Naive B cell (primary cell): ENCODE data around the gene DCT. TPM values are rescaled to one million over a fixed set of nuclear protein-coding genes. Genes with fewer than 3 reads are reported as not detected.

ENCODE experiments used
- ATAC-seq, 2 donors: fragments of 150-1000 bp; cut with Tn5 transposase; 2 replicates each; pipeline ENCODE4 v1.10.0; 2021; ENCODE audit warnings: low read depth in 2 of 2, mild to moderate bottlenecking in 2 of 2, moderate library complexity in 2 of 2
- DNase-seq: peaks from one replicate; pipeline ENCODE4 v3.0.0; 2022
- H3K27ac Mint-ChIP-seq, 6 donors: one replicate each; pipeline ENCODE4 v1.8.0; 2020 to 2022; ENCODE audit warnings: mild to moderate bottlenecking in 6 of 6, mixed read lengths in 6 of 6, moderate library complexity in 5 of 6, inconsistent platforms in 2 of 6
- H3K27me3 Mint-ChIP-seq, 3 donors: one replicate each; pipeline ENCODE4 v1.8.0; 2021 to 2022; ENCODE audit warnings: mixed read lengths in 3 of 3, mild to moderate bottlenecking in 1 of 3
- H3K36me3 Mint-ChIP-seq, 2 donors: one replicate each; pipeline ENCODE4 v1.8.0; 2020 to 2022; ENCODE audit warnings: mixed read lengths in 2 of 2, inconsistent platforms in 1 of 2, mild to moderate bottlenecking in 1 of 2
- H3K4me1 Mint-ChIP-seq, 3 donors: one replicate each; pipeline ENCODE4 v1.8.0; 2020 to 2022; ENCODE audit warnings: mixed read lengths in 3 of 3, inconsistent platforms in 1 of 3, mild to moderate bottlenecking in 1 of 3, moderate library complexity in 1 of 3
- H3K4me3 Mint-ChIP-seq, 8 donors: one replicate each; pipeline ENCODE4 v1.8.0; 2020 to 2022; ENCODE audit warnings: mild to moderate bottlenecking in 8 of 8, mixed read lengths in 8 of 8, moderate library complexity in 8 of 8, inconsistent platforms in 2 of 8
- H3K9me3 Mint-ChIP-seq, 7 donors: one replicate each; pipeline ENCODE4 v1.8.0; 2020 to 2022; ENCODE audit warnings: mixed read lengths in 7 of 7, mild to moderate bottlenecking in 5 of 7, inconsistent platforms in 2 of 7, moderate library complexity in 1 of 7
- polyA plus RNA-seq, 6 donors: library from polyadenylated mRNA; unstranded; fragments of 300-500 nt; fragmentation: Illumina TruSeq; gene quantifications; one replicate each; pipeline ENCODE4 v1.2.3, GENCODE V29; 2021; ENCODE audit warnings: low read depth in 6 of 6

Gene DCT
- polyA plus RNA-seq, 6 donors from 2014 or later: not detected

- Mint-ChIP-seq H3K36me3 (peaks cover 3 to 11% of the 10 kb centered on the region in 2 donors), H3K27ac (no peak overlapping the region), H3K27me3 (peaks cover 26 to 37% (median 28%) of the 10 kb centered on the region in 3 donors), H3K4me3 (no peak overlapping the region), H3K9me3 (peaks cover 4 to 19% (median 11%) of the 10 kb centered on the region in 7 donors), H3K4me1 (peaks cover 0 to 3% (median 0%) of the 10 kb centered on the region in 3 donors)
- ATAC-seq (no peak), DNase-seq (no peak)
Measured at GRCh38 chr13:94412870-94413597, 66.4 kb downstream of the DCT start.

DNA sequence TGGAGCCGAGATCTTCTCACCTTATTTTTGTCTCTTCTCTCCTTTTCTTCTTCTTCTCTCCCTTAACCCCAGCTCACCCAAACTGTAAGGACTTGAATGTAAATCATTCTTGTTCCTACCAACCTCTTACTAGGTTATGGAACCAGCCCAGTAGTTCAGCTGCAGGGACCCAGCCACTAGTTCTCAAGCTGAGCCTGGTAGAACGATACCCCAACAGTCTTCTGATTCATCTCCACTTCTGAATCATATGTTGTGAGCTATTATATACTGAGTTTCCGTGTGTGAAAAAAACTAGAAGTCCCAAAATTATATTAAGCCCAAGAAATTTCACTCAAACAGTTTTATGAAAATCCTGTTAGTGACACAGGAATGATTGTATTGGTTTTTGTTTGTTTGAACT is 67.7 kb downstream of the DCT start:
- H3K4me3 Mint-ChIP-seq: no peak overlapping the region
- H3K27ac Mint-ChIP-seq: no peak overlapping the region
- H3K36me3 Mint-ChIP-seq: peaks cover 0 to 1% of the 10 kb centered on the region in 2 donors
- no peaks in the 10 kb centered on the region for H3K4me1 Mint-ChIP-seq
- ATAC-seq (no peak), DNase-seq (no peak)
- peaks cover 26 to 37% (median 27%) of the 10 kb centered on the region in 3 donors for H3K27me3 Mint-ChIP-seq
- H3K9me3 Mint-ChIP-seq: peaks cover 0 to 7% (median 4%) of the 10 kb centered on the region in 7 donors

GRCh38 chr13:94408314-94409036 is 71.0 kb downstream of the DCT start:
- Mint-ChIP-seq H3K9me3 (no peaks in the 10 kb centered on the region), H3K4me3 (no peak overlapping the region), H3K4me1 (no peaks in the 10 kb centered on the region), H3K36me3 (no peaks in the 10 kb centered on the region), H3K27ac (no peak overlapping the region), H3K27me3 (peaks cover 9 to 21% (median 15%) of the 10 kb centered on the region in 3 donors)
- DNase-seq (no peak), ATAC-seq (no peak)

- Mint-ChIP-seq H3K4me1 (peaks cover 0 to 2% (median 0%) of the 10 kb centered on the region in 3 donors), H3K4me3 (no peak overlapping the region), H3K27me3 (no peaks in the 10 kb centered on the region), H3K27ac (no peak overlapping the region), H3K9me3 (peaks cover 0 to 8% (median 0%) of the 10 kb centered on the region in 7 donors), H3K36me3 (no peaks in the 10 kb centered on the region)
- DNase-seq (no peak), ATAC-seq (no peak)
Measured at GRCh38 chr13:94400874-94401273, 78.6 kb downstream of the DCT start.

DNA sequence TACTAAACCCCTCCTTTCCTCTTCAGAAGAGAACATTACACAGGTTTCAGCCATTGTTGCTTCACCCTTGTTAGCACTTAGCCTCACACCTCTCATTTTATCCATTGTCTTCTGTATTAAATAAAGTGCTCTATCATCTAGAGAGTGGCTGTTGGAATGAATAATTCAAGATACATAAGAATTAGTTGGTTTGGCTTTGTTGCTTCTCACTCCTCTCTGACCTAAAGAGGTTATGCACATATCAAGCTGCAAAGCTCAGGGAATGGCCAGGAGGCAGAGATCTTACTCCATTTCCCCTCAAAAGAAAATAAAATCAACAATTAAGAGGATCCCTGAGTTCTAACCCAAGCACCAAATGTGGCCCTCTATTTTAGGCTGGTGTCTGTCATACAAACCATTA is 79.7 kb downstream of the DCT start:
- no peak for DNase-seq
- H3K36me3 Mint-ChIP-seq: no peaks in the 10 kb centered on the region
- H3K4me1 Mint-ChIP-seq: peaks cover 0 to 2% (median 0%) of the 10 kb centered on the region in 3 donors
- no peak overlapping the region for H3K27ac Mint-ChIP-seq
- peaks cover 0 to 8% (median 0%) of the 10 kb centered on the region in 7 donors for H3K9me3 Mint-ChIP-seq
- no peak overlapping the region for H3K4me3 Mint-ChIP-seq
- H3K27me3 Mint-ChIP-seq: no peaks in the 10 kb centered on the region
- no peak for ATAC-seq

DNA sequence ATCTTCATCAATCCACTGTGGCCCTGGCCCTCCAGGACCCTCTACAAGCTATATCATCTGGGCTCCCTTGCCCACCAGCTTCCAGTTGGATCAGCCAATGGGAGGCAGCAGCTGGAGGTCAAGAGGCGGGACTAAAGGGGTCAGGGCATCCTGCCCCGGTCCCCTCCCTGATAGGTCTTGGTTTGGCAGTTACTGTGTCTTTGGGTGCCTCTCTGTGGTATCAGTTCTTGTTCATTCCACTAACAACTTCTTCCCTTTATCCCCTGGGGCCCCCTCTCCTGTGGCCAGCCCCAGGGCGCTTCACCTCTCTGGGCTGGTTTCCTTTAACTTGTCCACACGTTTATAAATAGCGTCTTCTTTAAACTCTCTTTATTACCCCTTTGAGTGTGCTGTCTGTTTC is 83.6 kb downstream of the DCT start:
- Mint-ChIP-seq H3K27ac (no peak overlapping the region), H3K4me1 (peaks cover 0 to 2% (median 0%) of the 10 kb centered on the region in 3 donors), H3K27me3 (no peaks in the 10 kb centered on the region), H3K36me3 (no peaks in the 10 kb centered on the region), H3K4me3 (no peak overlapping the region), H3K9me3 (peaks cover 0 to 8% (median 0%) of the 10 kb centered on the region in 7 donors)
- ATAC-seq (no peak), DNase-seq (no peak)

DNA sequence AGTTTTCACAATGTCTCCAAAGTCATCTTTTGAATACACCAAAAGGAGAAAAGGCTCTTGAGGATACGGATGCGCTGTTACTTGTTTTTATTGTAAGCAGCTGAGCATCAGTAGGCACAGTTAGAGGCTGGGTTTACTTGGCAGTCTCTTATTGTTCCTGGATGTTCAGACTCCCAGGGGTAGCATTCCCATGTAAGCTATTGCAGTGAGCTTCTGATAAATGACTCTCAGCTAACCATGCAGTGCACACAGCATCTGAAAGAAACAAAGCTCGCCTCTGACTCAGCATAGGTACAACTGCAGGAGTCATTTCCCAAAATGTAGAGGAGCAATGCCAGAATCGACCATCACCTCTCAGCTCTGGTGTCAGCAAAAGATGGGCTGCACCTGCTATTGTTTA is 84.8 kb downstream of the DCT start:
- peaks cover 0 to 8% (median 0%) of the 10 kb centered on the region in 7 donors for H3K9me3 Mint-ChIP-seq
- no peaks in the 10 kb centered on the region for H3K36me3 Mint-ChIP-seq
- no peak overlapping the region for H3K4me3 Mint-ChIP-seq
- peaks cover 0 to 2% (median 0%) of the 10 kb centered on the region in 3 donors for H3K4me1 Mint-ChIP-seq
- H3K27me3 Mint-ChIP-seq: no peaks in the 10 kb centered on the region
- DNase-seq (no peak), ATAC-seq (no peak)
- no peak overlapping the region for H3K27ac Mint-ChIP-seq

DNA sequence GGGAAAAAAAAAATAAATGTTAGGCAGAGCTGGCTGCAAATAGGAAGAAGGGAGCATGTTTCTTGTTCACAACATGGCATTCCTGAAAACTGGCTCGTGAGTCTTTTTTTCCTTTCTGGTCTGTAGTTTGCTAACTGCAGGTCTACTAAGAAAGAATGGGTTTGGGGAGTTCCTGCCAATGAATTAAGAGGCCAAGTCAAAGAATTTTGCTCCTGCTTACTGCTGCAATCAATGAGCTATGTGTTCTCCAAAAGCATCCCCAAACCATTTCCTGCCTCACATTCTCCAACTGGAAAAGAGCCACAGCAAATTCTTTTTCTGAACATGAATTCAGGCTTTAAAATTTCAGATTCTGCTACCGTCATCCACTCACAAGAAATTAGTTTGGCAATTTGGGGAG is 88.6 kb downstream of the DCT start:
- Mint-ChIP-seq H3K36me3 (no peaks in the 10 kb centered on the region), H3K4me3 (no peak overlapping the region), H3K4me1 (no peaks in the 10 kb centered on the region), H3K27ac (no peak overlapping the region), H3K9me3 (no peaks in the 10 kb centered on the region), H3K27me3 (no peaks in the 10 kb centered on the region)
- no peak for ATAC-seq
- DNase-seq: no peak

DNA sequence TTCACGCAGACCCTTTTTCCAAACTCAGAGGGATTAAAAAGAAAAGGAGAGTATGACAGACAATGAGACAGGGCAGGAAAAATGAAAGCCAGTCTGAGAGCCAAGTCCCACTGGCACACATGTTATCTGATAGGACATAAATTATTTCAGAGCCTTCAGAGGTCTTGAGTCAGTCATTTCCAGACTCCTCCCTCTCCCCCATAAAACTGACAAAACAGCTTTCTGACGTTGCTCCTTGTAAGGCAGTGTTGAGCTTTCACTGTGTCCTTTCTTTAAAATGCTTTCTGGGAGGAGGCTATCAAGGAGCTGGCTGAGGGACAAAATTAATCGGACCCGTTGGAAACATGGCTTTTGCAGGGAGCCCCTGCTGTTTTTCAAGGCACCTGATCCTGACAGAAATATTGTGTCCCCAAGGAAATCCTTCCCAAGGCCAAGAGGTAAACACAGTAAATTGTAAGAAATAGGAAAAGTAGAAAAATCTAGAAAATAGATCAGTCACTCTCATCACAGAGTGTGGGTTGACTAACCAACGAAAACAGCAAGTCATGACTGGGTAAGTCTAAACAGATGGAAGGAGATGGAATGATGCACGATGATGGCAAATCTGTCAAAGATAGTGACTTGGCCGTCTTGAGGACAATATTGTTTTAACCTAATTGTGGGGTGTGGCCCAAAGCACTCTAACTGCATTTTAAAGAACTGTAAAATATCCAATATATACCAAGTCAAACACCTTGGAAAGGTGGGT is 89.7 kb downstream of the DCT start:
- DNase-seq: no peak
- Mint-ChIP-seq H3K27ac (no peak overlapping the region), H3K9me3 (no peaks in the 10 kb centered on the region), H3K36me3 (no peaks in the 10 kb centered on the region), H3K27me3 (no peaks in the 10 kb centered on the region), H3K4me1 (no peaks in the 10 kb centered on the region), H3K4me3 (no peak overlapping the region)
- no peak for ATAC-seq

- H3K4me1 Mint-ChIP-seq: no peaks in the 10 kb centered on the region
- ATAC-seq (no peak), DNase-seq (no peak)
- H3K27ac Mint-ChIP-seq: no peak overlapping the region
- H3K4me3 Mint-ChIP-seq: no peak overlapping the region
- peaks cover 0 to 5% (median 0%) of the 10 kb centered on the region in 3 donors for H3K27me3 Mint-ChIP-seq
- H3K36me3 Mint-ChIP-seq: no peaks in the 10 kb centered on the region
- H3K9me3 Mint-ChIP-seq: no peaks in the 10 kb centered on the region
Measured at GRCh38 chr13:94387047-94387446, 92.4 kb downstream of the DCT start.

Other genes starting within 250 kb of the DCT start
- 10 to 100 TPM; 10.0 to 16.8 (median 12.0) TPM for gene TGDS, start 116.5 kb upstream of the DCT start, polyA plus RNA-seq
- gene GPR180, start 122.2 kb upstream of the DCT start, polyA plus RNA-seq: 1 to 10 TPM; 1.1 to 2.7 (median 1.7) TPM
- not detected for gene SOX21, start 232.9 kb upstream of the DCT start, polyA plus RNA-seq